Esophagus muscularis mucosa (tissue), 4 donors: Measurements from ENCODE around the gene ZNF543. TPM values are rescaled to one million over a fixed set of nuclear protein-coding genes. Genes with fewer than 3 reads are reported as not detected.

ENCODE experiments used
- DNase-seq: peaks from one replicate; pipeline ENCODE4 v3.0.0-alpha.2; 2017; ENCODE audit errors: extremely low spot score
- H3K27ac ChIP-seq, 4 donors: fragments of 200-600 bp; sonication (generic); replicated peaks in 1 of 4; 1 replicate in 3 of 4; 2 replicates in 1 of 4; pipeline ENCODE4 v1.5.1; 2016 to 2019; ENCODE audit warnings: mild to moderate bottlenecking in 1 of 4
- H3K27me3 ChIP-seq, 4 donors: fragments of 200-600 bp; sonication (generic); one replicate each; pipeline versions ENCODE4 v1.5.1 to v1.6.0; 2016 to 2019
- H3K36me3 ChIP-seq, 4 donors: fragments of 200-600 bp; sonication (generic); one replicate each; pipeline ENCODE4 v1.5.1; 2016 to 2019
- H3K4me1 ChIP-seq, 4 donors: fragments of 200-600 bp; sonication (generic); one replicate each; pipeline ENCODE4 v1.5.1; 2016 to 2019
- H3K4me3 ChIP-seq, 4 donors: fragments of 200-600 bp; sonication (generic); 1 replicate in 2 of 4; 2 replicates in 2 of 4; pipeline ENCODE4 v1.5.1; 2016 to 2019; ENCODE audit warnings: mild to moderate bottlenecking in 4 of 4, moderate library complexity in 1 of 4
- H3K9me3 ChIP-seq, 4 donors: fragments of 200-600 bp; sonication (generic); 1 replicate in 3 of 4; 2 replicates in 1 of 4; pipeline ENCODE4 v1.5.1; 2016 to 2019
- EP300 ChIP-seq: sonication (generic); formaldehyde crosslinking; IDR thresholded peaks from one replicate; pipeline ENCODE4 v1.6.1; 2017; ENCODE audit warnings: antibody characterized with exemption
- POLR2A ChIP-seq: fragments of 450-650 bp; IDR thresholded peaks from one replicate; pipeline ENCODE4 v1.6.1; 2017; ENCODE audit warnings: antibody characterized with exemption, moderate library complexity, mild to moderate bottlenecking, low read depth
- POLR2AphosphoS5 ChIP-seq, 2 donors: sonication (generic); formaldehyde crosslinking; IDR thresholded peaks; one replicate each; pipeline ENCODE4 v1.6.1; 2017; ENCODE audit warnings: antibody characterized with exemption in 2 of 2
- WGBS: methylation state at CpG from one replicate; pipeline ENCODE4 v1.1.5; 2018; 5-methylcytosine and 5-hydroxymethylcytosine counted together
- intact Hi-C: fragments of 100-400 bp; cut with DNase I; formaldehyde crosslinking; loops from one replicate; pipeline ENCODE4 v1.15.1; 2023
- total RNA-seq, 4 donors: library from RNA; depleted of rRNA; stranded (reverse); fragments of >200 nt; gene quantifications; one replicate each; pipeline versions ENCODE4 v1.1.0 to v1.2.1, GENCODE V29; 2016
- TF ChIP-seq, protein P1 (sequence below), 3 experiments: fragments of 200-600 bp in 2 of 3; fragments of 450-650 bp in 1 of 3; sonication (generic) in 2 of 3; IDR thresholded peaks; one replicate each; pipeline ENCODE4 v1.5.1; 2017 to 2019; ENCODE audit warnings: antibody characterized with exemption in 3 of 3, mild to moderate bottlenecking in 2 of 3, moderate library complexity in 1 of 3

The ZNF543 gene
- total RNA-seq, 4 donors from 2014 or later, result 6.6 to 9.1 (median 8.3) TPM

DNA sequence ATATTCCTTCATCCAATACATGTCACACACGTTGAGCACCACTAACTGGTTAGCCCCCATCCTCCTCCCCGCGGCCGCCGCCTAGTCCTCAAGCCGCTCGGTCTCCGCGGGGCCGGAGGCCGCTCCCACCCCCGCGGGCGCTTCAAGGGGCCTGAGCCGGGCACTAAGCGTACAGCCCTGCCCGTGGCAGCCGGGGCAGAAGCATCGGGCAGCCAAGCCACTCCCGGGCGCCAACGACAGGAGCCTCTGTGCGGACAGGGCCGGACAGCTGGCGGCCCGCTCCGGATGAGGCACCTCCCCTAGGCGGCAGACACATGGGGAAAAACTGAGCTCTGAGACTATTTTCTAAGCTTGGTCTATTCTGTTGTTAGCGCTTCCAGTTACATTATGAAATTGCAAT lies 2.8 kb upstream of the ZNF543 start:
- TF ChIP-seq POLR2AphosphoS5 (IDR thresholded peaks at IDR 0.05), result no peak
- TF ChIP-seq, protein P1, sequence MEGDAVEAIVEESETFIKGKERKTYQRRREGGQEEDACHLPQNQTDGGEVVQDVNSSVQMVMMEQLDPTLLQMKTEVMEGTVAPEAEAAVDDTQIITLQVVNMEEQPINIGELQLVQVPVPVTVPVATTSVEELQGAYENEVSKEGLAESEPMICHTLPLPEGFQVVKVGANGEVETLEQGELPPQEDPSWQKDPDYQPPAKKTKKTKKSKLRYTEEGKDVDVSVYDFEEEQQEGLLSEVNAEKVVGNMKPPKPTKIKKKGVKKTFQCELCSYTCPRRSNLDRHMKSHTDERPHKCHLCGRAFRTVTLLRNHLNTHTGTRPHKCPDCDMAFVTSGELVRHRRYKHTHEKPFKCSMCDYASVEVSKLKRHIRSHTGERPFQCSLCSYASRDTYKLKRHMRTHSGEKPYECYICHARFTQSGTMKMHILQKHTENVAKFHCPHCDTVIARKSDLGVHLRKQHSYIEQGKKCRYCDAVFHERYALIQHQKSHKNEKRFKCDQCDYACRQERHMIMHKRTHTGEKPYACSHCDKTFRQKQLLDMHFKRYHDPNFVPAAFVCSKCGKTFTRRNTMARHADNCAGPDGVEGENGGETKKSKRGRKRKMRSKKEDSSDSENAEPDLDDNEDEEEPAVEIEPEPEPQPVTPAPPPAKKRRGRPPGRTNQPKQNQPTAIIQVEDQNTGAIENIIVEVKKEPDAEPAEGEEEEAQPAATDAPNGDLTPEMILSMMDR (IDR thresholded peaks at IDR 0.05), result no peak
- no peak for TF ChIP-seq POLR2A
- TF ChIP-seq EP300, result no peak

DNA sequence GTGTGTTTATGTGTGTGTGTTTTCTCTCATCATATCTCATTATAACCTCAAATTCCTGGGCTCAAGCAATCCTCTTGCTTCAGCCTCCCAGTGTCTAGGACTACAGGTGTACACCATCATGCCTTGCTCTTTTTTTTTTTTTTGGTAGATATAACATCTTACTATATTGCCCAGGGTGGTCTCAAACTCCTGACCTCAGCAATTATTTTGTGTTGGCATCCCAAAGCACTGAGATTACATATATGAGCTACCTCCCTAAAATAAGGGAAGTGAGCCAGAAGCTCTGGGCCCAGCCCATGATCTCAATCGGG lies 448 bp upstream of the ZNF543 start:
- TF ChIP-seq POLR2A (no peak), POLR2AphosphoS5 (IDR thresholded peaks at IDR 0.05) (no peak), EP300 (no peak)
- TF ChIP-seq, protein P1 (IDR thresholded peaks at IDR 0.05), result no peak
- DNase-seq, result no peak
- peaks cover 16 to 17% (median 17%) of the 10 kb centered on the region in 4 donors for H3K36me3 ChIP-seq
- intact Hi-C loops, result no loop called here
- H3K9me3 ChIP-seq, result peaks cover 0 to 16% (median 1%) of the 10 kb centered on the region in 4 donors
- H3K27me3 ChIP-seq, result no peaks in the 10 kb centered on the region
- H3K4me3 ChIP-seq, result peak overlapping the region; percentile 67 to 96 (median 82)
- H3K27ac ChIP-seq, result peak overlapping the region; percentile 86 to 94 (median 92)
- WGBS, result 0% methylated on average over 1 of the region's 1 CpG
- peaks cover 16 to 33% (median 22%) of the 10 kb centered on the region in 4 donors for H3K4me1 ChIP-seq

More for the DNA sequence above, 2.8 kb upstream of the ZNF543 start:
- Histone ChIP-seq H3K27ac (no peak overlapping the region), H3K36me3 (no peaks in the 10 kb centered on the region), H3K4me3 (peak overlapping the region; percentile 31 to 38 (median 35)), H3K4me1 (peaks cover 15 to 29% (median 19%) of the 10 kb centered on the region in 4 donors), H3K9me3 (no peaks in the 10 kb centered on the region), H3K27me3 (no peaks in the 10 kb centered on the region)
- WGBS, result 15% methylated on average over 25 of the region's 29 CpGs
- no peak for DNase-seq
- intact Hi-C loops, result no loop called here

DNA sequence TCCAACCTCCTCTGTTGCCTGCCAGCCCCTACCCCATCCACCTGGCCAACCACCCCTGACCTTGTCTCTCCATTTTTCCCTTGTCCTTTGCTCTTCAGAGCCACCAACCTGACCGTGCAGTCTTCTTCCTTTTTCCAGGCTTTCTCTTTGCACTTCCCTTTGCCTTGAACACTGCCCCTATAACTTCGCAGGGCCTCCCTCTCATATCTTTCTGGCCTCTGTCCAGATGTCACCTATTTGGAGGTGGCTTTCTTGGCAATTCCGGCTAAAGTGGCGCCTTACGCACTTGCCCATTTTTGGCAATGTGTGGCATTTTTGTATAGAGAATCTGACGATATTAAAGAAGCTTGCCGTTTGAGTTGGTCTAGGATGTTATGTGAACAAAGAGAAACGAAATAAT lies 844 bp downstream of the ZNF543 start:
- 47% methylated on average over 8 of the region's 8 CpGs for WGBS
- peaks cover 16 to 33% (median 22%) of the 10 kb centered on the region in 4 donors for H3K4me1 ChIP-seq
- peak overlapping the region; percentile 86 to 94 (median 92) for H3K27ac ChIP-seq
- intact Hi-C loops, result no loop called here
- TF ChIP-seq EP300, result no peak
- TF ChIP-seq POLR2A, result no peak
- TF ChIP-seq, protein P1 (IDR thresholded peaks at IDR 0.05), result no peak
- no peak for TF ChIP-seq POLR2AphosphoS5 (IDR thresholded peaks at IDR 0.05)
- DNase-seq, result no peak
- H3K4me3 ChIP-seq, result peak overlapping the region; percentile 67 to 96 (median 82)
- peaks cover 0 to 29% (median 10%) of the 10 kb centered on the region in 4 donors for H3K9me3 ChIP-seq
- H3K27me3 ChIP-seq, result no peaks in the 10 kb centered on the region
- H3K36me3 ChIP-seq, result peaks cover 29 to 30% (median 30%) of the 10 kb centered on the region in 4 donors

DNA sequence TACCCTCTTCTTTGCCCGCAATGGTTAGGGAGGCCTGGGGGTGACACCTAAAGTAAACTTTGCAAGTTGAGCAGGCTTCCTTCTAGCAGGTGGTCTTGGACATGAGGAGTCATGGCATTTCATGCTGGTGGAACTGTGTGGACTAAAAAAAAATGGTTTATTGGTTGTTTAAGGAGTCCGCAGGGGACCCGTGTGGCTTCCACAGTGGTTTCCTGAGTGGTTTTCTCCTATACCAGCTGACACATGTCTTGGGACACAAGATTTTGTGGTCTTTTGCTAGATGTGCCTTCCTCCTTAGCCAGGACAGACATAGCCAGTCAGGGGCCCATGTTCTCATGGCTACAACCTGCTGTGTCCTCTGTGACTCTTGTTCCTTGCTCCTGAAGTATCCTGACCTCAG lies 1.5 kb downstream of the ZNF543 start:
- intact Hi-C loops, result no loop called here
- H3K27ac ChIP-seq, result peak overlapping the region in 2 of 4 donors; percentile 92 to 94
- TF ChIP-seq POLR2A (no peak), EP300 (no peak), POLR2AphosphoS5 (IDR thresholded peaks at IDR 0.05) (no peak)
- TF ChIP-seq, protein P1 (IDR thresholded peaks at IDR 0.05), result no peak
- peaks cover 16 to 33% (median 22%) of the 10 kb centered on the region in 4 donors for H3K4me1 ChIP-seq
- H3K4me3 ChIP-seq, result peak overlapping the region; percentile 67 to 96 (median 82)
- H3K27me3 ChIP-seq, result no peaks in the 10 kb centered on the region
- DNase-seq, result no peak
- H3K36me3 ChIP-seq, result peaks cover 35 to 37% (median 36%) of the 10 kb centered on the region in 4 donors
- WGBS, result 38% methylated on average over 3 of the region's 3 CpGs
- H3K9me3 ChIP-seq, result peaks cover 0 to 36% (median 14%) of the 10 kb centered on the region in 4 donors

DNA sequence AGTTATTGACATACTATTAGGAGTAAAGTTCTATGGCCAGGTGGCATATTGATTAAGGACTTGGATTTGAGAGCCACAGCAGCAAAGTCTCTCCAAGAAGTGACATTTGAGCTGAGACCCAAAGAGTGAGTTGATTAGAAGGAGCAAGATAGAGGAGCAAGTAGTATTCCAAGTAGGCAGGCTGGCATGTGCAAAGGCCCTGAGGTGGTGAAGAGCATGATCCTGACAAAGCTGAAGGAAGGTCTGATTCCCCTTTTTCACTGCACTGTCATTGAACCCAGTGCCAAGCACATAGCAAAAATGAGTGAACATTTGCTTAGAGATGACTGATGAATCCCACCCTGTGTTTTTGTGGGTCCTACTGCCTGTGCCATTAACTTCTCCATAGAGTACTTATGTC lies 4.7 kb downstream of the ZNF543 start:
- Histone ChIP-seq H3K27me3 (no peaks in the 10 kb centered on the region), H3K4me1 (peaks cover 16 to 24% (median 21%) of the 10 kb centered on the region in 4 donors), H3K4me3 (no peak overlapping the region), H3K36me3 (peaks cover 61 to 69% (median 66%) of the 10 kb centered on the region in 4 donors), H3K9me3 (peaks cover 0 to 66% (median 30%) of the 10 kb centered on the region in 4 donors), H3K27ac (no peak overlapping the region)
- intact Hi-C loops, result no loop called here
- no peak for DNase-seq
- TF ChIP-seq EP300 (no peak), POLR2AphosphoS5 (IDR thresholded peaks at IDR 0.05) (no peak), POLR2A (no peak)
- TF ChIP-seq, protein P1 (IDR thresholded peaks at IDR 0.05), result no peak
